ENCODE measurements around the gene ZNRD2. TPM values are rescaled to one million over a fixed set of nuclear protein-coding genes. Genes with fewer than 3 reads are reported as not detected.
"Not testable (repeated sequence)": the region's sequence is repeated elsewhere in the genome, so short reads cannot be mapped to it uniquely, and the experiment has no call there.

ZNRD2 gene, protein sequence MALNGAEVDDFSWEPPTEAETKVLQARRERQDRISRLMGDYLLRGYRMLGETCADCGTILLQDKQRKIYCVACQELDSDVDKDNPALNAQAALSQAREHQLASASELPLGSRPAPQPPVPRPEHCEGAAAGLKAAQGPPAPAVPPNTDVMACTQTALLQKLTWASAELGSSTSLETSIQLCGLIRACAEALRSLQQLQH
- total RNA-seq (ENCODE audit: unreplicated experiment), result 37.4 TPM
- long read RNA-seq, transcript SSSCA1-201 (4 exons, 698 nt), result major isoform, 28 of 31 reads
- long read RNA-seq, partial matches to known transcripts, result 0 of 31 reads
- long read RNA-seq, other reads (novel, unspliced or antisense), result 1 of 31 reads

GRCh38 chr11:65569973-65570918, at the start of gene ZNRD2:
TSS of gene ZNRD2 (plus strand) at chr11:65570477. CDS start at chr11:65570492, 15 bp downstream.
- Mint-ChIP-seq H3K9me3 (ENCODE audit: unreplicated experiment) (no peaks in the 10 kb centered on the region), H3K4me3 (ENCODE audit: unreplicated experiment) (peak within 1 kb of the TSS; percentile 98), H3K27me3 (ENCODE audit: unreplicated experiment) (peaks cover 28% of the 10 kb centered on the region), H3K4me1 (ENCODE audit: unreplicated experiment) (peaks cover 42% of the 10 kb centered on the region), H3K27ac (ENCODE audit: unreplicated experiment) (peak within 1 kb of the TSS; percentile 85), H3K36me3 (ENCODE audit: low read depth, unreplicated experiment) (no peaks in the 10 kb centered on the region)
- DNase-seq (ENCODE audit: low spot score), result peak; percentile 96
- TF ChIP-seq CTCF (IDR thresholded peaks at IDR 0.05; ENCODE audit: unreplicated experiment), result peak; percentile 61

- peak overlapping the region; percentile 87 for H3K27ac Mint-ChIP-seq (ENCODE audit: unreplicated experiment)
- H3K27me3 Mint-ChIP-seq (ENCODE audit: unreplicated experiment); H3K4me3 Mint-ChIP-seq (ENCODE audit: unreplicated experiment); H3K36me3 Mint-ChIP-seq (ENCODE audit: low read depth, unreplicated experiment); H3K9me3 Mint-ChIP-seq (ENCODE audit: unreplicated experiment); DNase-seq (ENCODE audit: low spot score): not testable (repeated sequence)
- peaks cover 38% of the 10 kb centered on the region for H3K4me1 Mint-ChIP-seq (ENCODE audit: unreplicated experiment)
Observed at GRCh38 chr11:65521777-65522521, 48.3 kb upstream of the ZNRD2 start.

GRCh38 chr11:65522718-65523630, 47.3 kb upstream of the ZNRD2 start:
- peaks cover 43% of the 10 kb centered on the region for H3K4me1 Mint-ChIP-seq (ENCODE audit: unreplicated experiment)
- not testable (repeated sequence) for H3K9me3 Mint-ChIP-seq (ENCODE audit: unreplicated experiment); DNase-seq (ENCODE audit: low spot score); H3K36me3 Mint-ChIP-seq (ENCODE audit: low read depth, unreplicated experiment); H3K27me3 Mint-ChIP-seq (ENCODE audit: unreplicated experiment)
- H3K27ac Mint-ChIP-seq (ENCODE audit: unreplicated experiment), result peak overlapping the region; percentile 96
- H3K4me3 Mint-ChIP-seq (ENCODE audit: unreplicated experiment), result peak overlapping the region; percentile 90

DNA sequence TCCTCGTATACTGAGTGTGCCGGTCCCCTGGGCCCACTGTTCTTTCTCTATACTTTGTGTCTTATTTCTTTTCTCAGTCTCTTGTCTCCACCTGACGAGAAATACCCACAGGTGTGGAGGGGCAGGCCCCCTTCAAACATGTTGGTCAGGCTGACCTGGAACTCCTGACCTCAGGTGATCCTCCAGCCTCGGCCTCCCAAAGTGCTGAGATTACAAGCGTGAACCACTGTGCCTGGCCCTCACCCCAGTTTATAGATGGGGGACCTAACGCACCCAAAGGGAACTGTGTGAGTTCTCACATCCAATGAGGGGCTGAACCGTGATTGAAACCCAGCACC, 46.7 kb upstream of the ZNRD2 start:
- H3K4me1 Mint-ChIP-seq (ENCODE audit: unreplicated experiment), result peaks cover 43% of the 10 kb centered on the region
- peak overlapping the region; percentile 90 for H3K4me3 Mint-ChIP-seq (ENCODE audit: unreplicated experiment)
- not testable (repeated sequence) for H3K9me3 Mint-ChIP-seq (ENCODE audit: unreplicated experiment); H3K36me3 Mint-ChIP-seq (ENCODE audit: low read depth, unreplicated experiment); H3K27me3 Mint-ChIP-seq (ENCODE audit: unreplicated experiment); DNase-seq (ENCODE audit: low spot score)
- peak overlapping the region; percentile 96 for H3K27ac Mint-ChIP-seq (ENCODE audit: unreplicated experiment)

GRCh38 chr11:65524014-65524740, 46.1 kb upstream of the ZNRD2 start:
- peaks cover 7% of the 10 kb centered on the region for H3K36me3 Mint-ChIP-seq (ENCODE audit: low read depth, unreplicated experiment)
- H3K4me1 Mint-ChIP-seq (ENCODE audit: unreplicated experiment), result peaks cover 47% of the 10 kb centered on the region
- no peaks in the 10 kb centered on the region for H3K9me3 Mint-ChIP-seq (ENCODE audit: unreplicated experiment)
- no peak for TF ChIP-seq CTCF (IDR thresholded peaks at IDR 0.05; ENCODE audit: unreplicated experiment)
- H3K27me3 Mint-ChIP-seq (ENCODE audit: unreplicated experiment), result peaks cover 10% of the 10 kb centered on the region
- H3K4me3 Mint-ChIP-seq (ENCODE audit: unreplicated experiment), result peak overlapping the region; percentile 90
- H3K27ac Mint-ChIP-seq (ENCODE audit: unreplicated experiment), result peak overlapping the region; percentile 96
- DNase-seq (ENCODE audit: low spot score), result no peak

All from endothelial cell (in vitro differentiated cells).